HepG2 (cell line): Measurements from ENCODE around the gene BMI1. TPM values are rescaled to one million over a fixed set of nuclear protein-coding genes. Genes with fewer than 3 reads are reported as not detected.

Source experiments
- ARNT ChIP-seq: fragments of 450-650 bp; IDR thresholded peaks from 2 replicates; pipeline ENCODE4 v1.6.1; 2017
- ATF5 ChIP-seq: sonication (generic); formaldehyde crosslinking; IDR thresholded peaks from 2 replicates; pipeline ENCODE4 v1.4.0; 2020; ENCODE audit warnings: mild to moderate bottlenecking, low read depth, missing genetic modification reagents
- PCBP2 ChIP-seq: fragments of 200-400 bp; formaldehyde crosslinking; optimal IDR thresholded peaks from 2 replicates; pipeline ENCODE3; 2018; ENCODE audit warnings: low read length, low read depth; ENCODE audit not compliant: poor library complexity, severe bottlenecking
- SALL2 ChIP-seq: sonication (generic); formaldehyde crosslinking; IDR thresholded peaks from 2 replicates; pipeline ENCODE4 v1.8.1; 2023; ENCODE audit warnings: mild to moderate bottlenecking, missing genetic modification reagents, inconsistent platforms
- TMF1 ChIP-seq: sonication (generic); formaldehyde crosslinking; IDR thresholded peaks from 2 replicates; pipeline ENCODE4 v1.8.1; 2022; ENCODE audit warnings: low read depth, missing genetic modification reagents
- YEATS4 ChIP-seq: sonication (generic); formaldehyde crosslinking; IDR thresholded peaks from 2 replicates; pipeline ENCODE4 v1.4.0; 2020; ENCODE audit warnings: missing genetic modification reagents, borderline replicate concordance
- ZBTB14 ChIP-seq: sonication (generic); formaldehyde crosslinking; IDR thresholded peaks from 2 replicates; pipeline ENCODE4 v1.4.0; 2020; ENCODE audit warnings: missing genetic modification reagents
- ZBTB4 ChIP-seq: sonication (generic); formaldehyde crosslinking; IDR thresholded peaks from 2 replicates; pipeline ENCODE4 v1.4.0; 2020; ENCODE audit warnings: missing genetic modification reagents, mild to moderate bottlenecking, borderline replicate concordance
- ZFP37 ChIP-seq: sonication (generic); formaldehyde crosslinking; IDR thresholded peaks from 2 replicates; pipeline ENCODE4 v1.4.0; 2020; ENCODE audit warnings: missing genetic modification reagents, borderline replicate concordance
- ZMYM2 ChIP-seq: sonication (generic); formaldehyde crosslinking; IDR thresholded peaks from 2 replicates; pipeline ENCODE4 v1.8.0; 2022; ENCODE audit warnings: mild to moderate bottlenecking, missing genetic modification reagents
- ZNF142 ChIP-seq: sonication (generic); formaldehyde crosslinking; IDR thresholded peaks from 2 replicates; pipeline ENCODE4 v1.4.0; 2020; ENCODE audit warnings: missing genetic modification reagents
- ZNF572 ChIP-seq: sonication (generic); formaldehyde crosslinking; IDR thresholded peaks from 2 replicates; pipeline ENCODE4 v1.5.1; 2020; ENCODE audit warnings: mild to moderate bottlenecking, missing genetic modification reagents
- ZNF710 ChIP-seq: sonication (generic); formaldehyde crosslinking; IDR thresholded peaks from 2 replicates; pipeline ENCODE4 v1.5.0; 2020; ENCODE audit warnings: mild to moderate bottlenecking, missing genetic modification reagents, borderline replicate concordance
- polyA plus RNA-seq, 8 experiments: library from polyadenylated mRNA; depleted of rRNA in 3 of 8; stranded (reverse) in 7 of 8; unstranded in 1 of 8; fragments of >200 nt; fragmentation: Illumina TruSeq in 4 of 8; extraction: Trizol in 4 of 8; gene quantifications; 2 replicates each; pipeline versions ENCODE4 v1.2.1 to v1.2.3, GENCODE V29; 2011 to 2016; ENCODE audit warnings: low read depth in 4 of 8, missing spikeins in 1 of 8, mixed read lengths in 1 of 8; ENCODE audit not compliant: insufficient read depth in 1 of 8
- total RNA-seq, 5 experiments: library from RNA; depleted of rRNA; stranded (reverse); fragments of >200 nt; fragmentation: Illumina TruSeq; extraction: Trizol; gene quantifications; 2 replicates each; pipeline ENCODE4 v1.2.3, GENCODE V29; 2016; ENCODE audit warnings: low read depth in 1 of 5

BMI1 gene
- total and polyA plus RNA-seq, 2 of the 13 experiments (the other 11 are each of a cell fraction or from before 2014, with no cell fraction given), result 30.5 to 44.0 TPM

GRCh38 chr10:22340329-22341189, 19.7 kb downstream of the BMI1 start (continued):
- TF ChIP-seq ZNF142 (CRISPR knock-in tag), result 0 out of 2 replicates have a peak, but pooled peaks have one; percentile 54
- TF ChIP-seq ZFP37 (CRISPR knock-in tag), result no peak
- TF ChIP-seq SALL2 (CRISPR knock-in tag), result no peak
- no peak for TF ChIP-seq PCBP2
- no peak for TF ChIP-seq ZMYM2 (CRISPR knock-in tag)
- peak; percentile 89 for TF ChIP-seq YEATS4 (CRISPR knock-in tag)
- TF ChIP-seq TMF1 (CRISPR knock-in tag), result peak; percentile 35; the same call in 1 of the 2 replicates
- no peak for TF ChIP-seq ZBTB4 (CRISPR knock-in tag)
- no peak for TF ChIP-seq ZNF572 (CRISPR knock-in tag)
- TF ChIP-seq ATF5 (CRISPR knock-in tag), result 0 out of 2 replicates have a peak, but pooled peaks have one; percentile 38
- peak; percentile 25; the same call in 1 of the 2 replicates for TF ChIP-seq ZNF710 (CRISPR knock-in tag)
- TF ChIP-seq ARNT, result no peak
- TF ChIP-seq ZBTB14 (CRISPR knock-in tag), result peak; percentile 60; the same call in 1 of the 2 replicates
